LNCaP clone FGC (cell line): ENCODE measurements around the gene UPB1.

Source experiments
- DNase-seq: peaks from one replicate; pipeline ENCODE4 v3.0.0-alpha.2; 2011; ENCODE audit warnings: low read depth
- H3K4me3 ChIP-seq: 2 replicates; pipeline ENCODE4 v1.5.1; 2011; ENCODE audit warnings: mild to moderate bottlenecking, low read depth, low read length, control low read depth
- CTCF ChIP-seq: IDR thresholded peaks from 2 replicates; pipeline ENCODE4 v1.5.1; 2012; ENCODE audit warnings: mild to moderate bottlenecking; ENCODE audit not compliant: control insufficient read depth, insufficient read depth; ENCODE audit errors: extremely low read depth

Gene UPB1

GRCh38 chr22:24502541-24502940, 7.4 kb downstream of the UPB1 start:
- DNase-seq = no peak
- no peak overlapping the region for H3K4me3 ChIP-seq
- no peak for TF ChIP-seq CTCF

GRCh38 chr22:24503137-24503842, 8.2 kb downstream of the UPB1 start:
- no peak for DNase-seq
- peak; percentile 50 for TF ChIP-seq CTCF
- no peak overlapping the region for H3K4me3 ChIP-seq

GRCh38 chr22:24503843-24504338, 8.8 kb downstream of the UPB1 start:
- H3K4me3 ChIP-seq = no peak overlapping the region
- DNase-seq = no peak
- TF ChIP-seq CTCF = no peak

- TF ChIP-seq CTCF = no peak
- H3K4me3 ChIP-seq = no peak overlapping the region
- DNase-seq = no peak
Observed at GRCh38 chr22:24504540-24504939, 9.4 kb downstream of the UPB1 start.

- DNase-seq = no peak
- H3K4me3 ChIP-seq = no peak overlapping the region
- no peak for TF ChIP-seq CTCF
Observed at GRCh38 chr22:24504956-24505736, 10.0 kb downstream of the UPB1 start.

- DNase-seq = no peak
- TF ChIP-seq CTCF = no peak
- H3K4me3 ChIP-seq = no peak overlapping the region
Observed at GRCh38 chr22:24506802-24507438, 11.8 kb downstream of the UPB1 start.
